GM12878 (cell line): Measurements from ENCODE around the gene WDFY4. TPM values are rescaled to one million over a fixed set of nuclear protein-coding genes. Genes with fewer than 3 reads are reported as not detected.

Source experiments
- ATF7 ChIP-seq: fragments of 450-650 bp; IDR thresholded peaks from 2 replicates; pipeline ENCODE4 v1.6.1; 2016; ENCODE audit warnings: low read depth, mild to moderate bottlenecking
- CHD2 ChIP-seq: IDR thresholded peaks from 2 replicates; pipeline ENCODE4 v1.6.1; 2011; ENCODE audit warnings: low read depth, low read length, improper control_type of control experiment, borderline replicate concordance
- CHD4 ChIP-seq: fragments of 200-600 bp; sonication (generic); IDR thresholded peaks from 2 replicates; pipeline ENCODE4 v1.6.1; 2016; ENCODE audit warnings: mild to moderate bottlenecking
- E2F8 ChIP-seq: fragments of 450-650 bp; IDR thresholded peaks from 2 replicates; pipeline ENCODE4 v1.6.1; 2018; ENCODE audit warnings: mild to moderate bottlenecking, low read depth, moderate library complexity; ENCODE audit not compliant: partially characterized antibody
- GABPA ChIP-seq: IDR thresholded peaks from 2 replicates; pipeline ENCODE4 v1.6.1; 2014; ENCODE audit warnings: antibody characterized with exemption, low read depth, mild to moderate bottlenecking, inconsistent platforms
- HDGF ChIP-seq: fragments of 450-650 bp; IDR thresholded peaks from 2 replicates; pipeline ENCODE4 v1.6.1; 2016; ENCODE audit warnings: antibody characterized with exemption
- MTA2 ChIP-seq: fragments of 450-650 bp; IDR thresholded peaks from 2 replicates; pipeline ENCODE4 v1.6.1; 2016; ENCODE audit warnings: low read depth, mild to moderate bottlenecking, moderate library complexity
- NRF1 ChIP-seq: conservative IDR thresholded peaks from 2 replicates; pipeline ENCODE4 v1.6.1; 2011; ENCODE audit warnings: mild to moderate bottlenecking, low read depth, low read length, improper control_type of control experiment
- SMAD1 ChIP-seq: fragments of 450-650 bp; IDR thresholded peaks from 2 replicates; pipeline ENCODE4 v1.6.1; 2018; ENCODE audit warnings: mild to moderate bottlenecking, low read depth; ENCODE audit not compliant: partially characterized antibody
- TBL1XR1 ChIP-seq: IDR thresholded peaks from 2 replicates; pipeline ENCODE4 v1.6.1; 2012; ENCODE audit warnings: low read depth, low read length, improper control_type of control experiment
- ZBTB40 ChIP-seq: fragments of 450-650 bp; IDR thresholded peaks from 2 replicates; pipeline ENCODE4 v1.6.1; 2016; ENCODE audit warnings: mild to moderate bottlenecking, moderate library complexity, borderline replicate concordance
- ZNF217 ChIP-seq: fragments of 450-650 bp; IDR thresholded peaks from 2 replicates; pipeline ENCODE4 v1.6.1; 2017; ENCODE audit warnings: antibody characterized with exemption, mild to moderate bottlenecking
- ZNF24 ChIP-seq: fragments of 450-650 bp; IDR thresholded peaks from 2 replicates; pipeline ENCODE4 v1.6.1; 2017; ENCODE audit warnings: antibody characterized with exemption, mild to moderate bottlenecking
- polyA plus RNA-seq, 11 experiments: library from polyadenylated mRNA; depleted of rRNA in 4 of 11; unstranded in 6 of 11; stranded (reverse) in 5 of 11; fragments of >200 nt; fragmentation: Nextera tagmentation in 4 of 11; fragmentation: Illumina TruSeq in 1 of 11; extraction: Ambion mirVana in 4 of 11; extraction: Trizol in 1 of 11; gene quantifications; 1 replicate in 1 of 11; 2 replicates in 10 of 11; pipeline versions ENCODE4 v1.2.1 to v1.2.3, GENCODE V29; 2011 to 2016; ENCODE audit warnings: inconsistent platforms in 2 of 11, missing spikeins in 2 of 11, low read depth in 1 of 11
- total RNA-seq, 4 experiments: library from RNA; depleted of rRNA in 3 of 4; stranded (reverse); fragments of >200 nt in 3 of 4; fragmentation: Illumina TruSeq in 1 of 4; extraction: Trizol in 1 of 4; gene quantifications; 2 replicates each; pipeline versions ENCODE4 v1.2.1 to v1.2.3, GENCODE V29; 2013 to 2021
- TF ChIP-seq, protein P1 (sequence below): IDR thresholded peaks from 2 replicates; pipeline ENCODE4 v1.6.1; 2011; ENCODE audit warnings: low read depth, low read length, improper control_type of control experiment, borderline replicate concordance
- TF ChIP-seq, protein P2 (sequence below): fragments of 450-650 bp; IDR thresholded peaks from 2 replicates; pipeline ENCODE4 v1.6.1; 2017; ENCODE audit warnings: mild to moderate bottlenecking, moderate library complexity
- TF ChIP-seq, protein P3 (sequence below): fragments of 450-650 bp; conservative IDR thresholded peaks from 2 replicates; pipeline ENCODE4 v1.6.1; 2017; ENCODE audit warnings: mild to moderate bottlenecking, moderate library complexity

WDFY4 gene
- total and polyA plus RNA-seq, 10 of the 15 experiments (the other 5 are each of a cell fraction or from before 2014, with no cell fraction given): 13.5 to 132 (median 47.3) TPM

- TF ChIP-seq, protein P1, sequence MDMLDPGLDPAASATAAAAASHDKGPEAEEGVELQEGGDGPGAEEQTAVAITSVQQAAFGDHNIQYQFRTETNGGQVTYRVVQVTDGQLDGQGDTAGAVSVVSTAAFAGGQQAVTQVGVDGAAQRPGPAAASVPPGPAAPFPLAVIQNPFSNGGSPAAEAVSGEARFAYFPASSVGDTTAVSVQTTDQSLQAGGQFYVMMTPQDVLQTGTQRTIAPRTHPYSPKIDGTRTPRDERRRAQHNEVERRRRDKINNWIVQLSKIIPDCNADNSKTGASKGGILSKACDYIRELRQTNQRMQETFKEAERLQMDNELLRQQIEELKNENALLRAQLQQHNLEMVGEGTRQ: no peak
- TF ChIP-seq CHD4 (no peak), MTA2 (peak; percentile 91), E2F8 (no peak), NRF1 (no peak), ZNF217 (peak; percentile 63), TBL1XR1 (no peak), CHD2 (peak; percentile 30; the same call in 1 of the 2 replicates), SMAD1 (peak; percentile 61), HDGF (peak; percentile 48; the same call in 1 of the 2 replicates), ATF7 (peak; percentile 91), GABPA (no peak), ZNF24 (peak; percentile 6; the same call in 1 of the 2 replicates), ZBTB40 (no peak)
- TF ChIP-seq, protein P2, sequence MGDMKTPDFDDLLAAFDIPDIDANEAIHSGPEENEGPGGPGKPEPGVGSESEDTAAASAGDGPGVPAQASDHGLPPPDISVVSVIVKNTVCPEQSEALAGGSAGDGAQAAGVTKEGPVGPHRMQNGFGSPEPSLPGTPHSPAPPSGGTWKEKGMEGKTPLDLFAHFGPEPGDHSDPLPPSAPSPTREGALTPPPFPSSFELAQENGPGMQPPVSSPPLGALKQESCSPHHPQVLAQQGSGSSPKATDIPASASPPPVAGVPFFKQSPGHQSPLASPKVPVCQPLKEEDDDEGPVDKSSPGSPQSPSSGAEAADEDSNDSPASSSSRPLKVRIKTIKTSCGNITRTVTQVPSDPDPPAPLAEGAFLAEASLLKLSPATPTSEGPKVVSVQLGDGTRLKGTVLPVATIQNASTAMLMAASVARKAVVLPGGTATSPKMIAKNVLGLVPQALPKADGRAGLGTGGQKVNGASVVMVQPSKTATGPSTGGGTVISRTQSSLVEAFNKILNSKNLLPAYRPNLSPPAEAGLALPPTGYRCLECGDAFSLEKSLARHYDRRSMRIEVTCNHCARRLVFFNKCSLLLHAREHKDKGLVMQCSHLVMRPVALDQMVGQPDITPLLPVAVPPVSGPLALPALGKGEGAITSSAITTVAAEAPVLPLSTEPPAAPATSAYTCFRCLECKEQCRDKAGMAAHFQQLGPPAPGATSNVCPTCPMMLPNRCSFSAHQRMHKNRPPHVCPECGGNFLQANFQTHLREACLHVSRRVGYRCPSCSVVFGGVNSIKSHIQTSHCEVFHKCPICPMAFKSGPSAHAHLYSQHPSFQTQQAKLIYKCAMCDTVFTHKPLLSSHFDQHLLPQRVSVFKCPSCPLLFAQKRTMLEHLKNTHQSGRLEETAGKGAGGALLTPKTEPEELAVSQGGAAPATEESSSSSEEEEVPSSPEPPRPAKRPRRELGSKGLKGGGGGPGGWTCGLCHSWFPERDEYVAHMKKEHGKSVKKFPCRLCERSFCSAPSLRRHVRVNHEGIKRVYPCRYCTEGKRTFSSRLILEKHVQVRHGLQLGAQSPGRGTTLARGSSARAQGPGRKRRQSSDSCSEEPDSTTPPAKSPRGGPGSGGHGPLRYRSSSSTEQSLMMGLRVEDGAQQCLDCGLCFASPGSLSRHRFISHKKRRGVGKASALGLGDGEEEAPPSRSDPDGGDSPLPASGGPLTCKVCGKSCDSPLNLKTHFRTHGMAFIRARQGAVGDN: peak; percentile 91
- TF ChIP-seq, protein P3, sequence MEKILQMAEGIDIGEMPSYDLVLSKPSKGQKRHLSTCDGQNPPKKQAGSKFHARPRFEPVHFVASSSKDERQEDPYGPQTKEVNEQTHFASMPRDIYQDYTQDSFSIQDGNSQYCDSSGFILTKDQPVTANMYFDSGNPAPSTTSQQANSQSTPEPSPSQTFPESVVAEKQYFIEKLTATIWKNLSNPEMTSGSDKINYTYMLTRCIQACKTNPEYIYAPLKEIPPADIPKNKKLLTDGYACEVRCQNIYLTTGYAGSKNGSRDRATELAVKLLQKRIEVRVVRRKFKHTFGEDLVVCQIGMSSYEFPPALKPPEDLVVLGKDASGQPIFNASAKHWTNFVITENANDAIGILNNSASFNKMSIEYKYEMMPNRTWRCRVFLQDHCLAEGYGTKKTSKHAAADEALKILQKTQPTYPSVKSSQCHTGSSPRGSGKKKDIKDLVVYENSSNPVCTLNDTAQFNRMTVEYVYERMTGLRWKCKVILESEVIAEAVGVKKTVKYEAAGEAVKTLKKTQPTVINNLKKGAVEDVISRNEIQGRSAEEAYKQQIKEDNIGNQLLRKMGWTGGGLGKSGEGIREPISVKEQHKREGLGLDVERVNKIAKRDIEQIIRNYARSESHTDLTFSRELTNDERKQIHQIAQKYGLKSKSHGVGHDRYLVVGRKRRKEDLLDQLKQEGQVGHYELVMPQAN: no peak; the same call in 1 of the 2 replicates
Observed at GRCh38 chr10:48667960-48668590, 16.6 kb upstream of the WDFY4 start (continued).
